Measurements from ENCODE around the gene ELN. TPM values are rescaled to one million over a fixed set of nuclear protein-coding genes. Genes with fewer than 3 reads are reported as not detected.

Gene ELN
- total RNA-seq, result 0.86 TPM in 1 of 2 replicates, not detected in the other

DNA sequence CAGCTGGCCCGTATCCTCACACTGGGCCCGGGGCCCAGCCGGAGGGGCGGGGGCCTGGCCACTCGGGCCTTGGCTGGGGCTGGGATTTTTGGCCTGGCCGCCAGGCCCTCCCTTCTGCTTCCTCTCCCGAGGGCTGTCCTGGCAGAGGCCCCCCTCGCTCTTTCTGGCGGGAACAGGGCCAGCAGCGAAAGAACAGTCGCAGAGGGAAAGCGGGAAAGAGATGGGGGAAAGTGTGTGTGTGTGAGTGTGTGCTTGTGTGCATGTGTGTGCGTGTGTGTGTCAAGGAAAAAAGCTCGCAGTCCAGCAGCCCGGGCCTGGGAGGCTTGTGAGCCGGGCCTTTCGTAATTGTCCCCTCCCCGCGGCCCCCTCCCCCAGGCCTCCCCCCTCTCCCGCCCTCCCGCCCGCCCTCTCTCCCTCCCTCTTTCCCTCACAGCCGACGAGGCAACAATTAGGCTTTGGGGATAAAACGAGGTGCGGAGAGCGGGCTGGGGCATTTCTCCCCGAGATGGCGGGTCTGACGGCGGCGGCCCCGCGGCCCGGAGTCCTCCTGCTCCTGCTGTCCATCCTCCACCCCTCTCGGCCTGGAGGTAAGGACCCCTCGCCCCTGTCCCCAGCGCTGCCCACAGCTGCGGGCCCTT is at the start of gene ELN:
Gene ELN, plus strand, starts transcription at position 491 of the 638 bp plus-strand sequence. Its CDS starts 15 bp downstream, at position 506.

DNA sequence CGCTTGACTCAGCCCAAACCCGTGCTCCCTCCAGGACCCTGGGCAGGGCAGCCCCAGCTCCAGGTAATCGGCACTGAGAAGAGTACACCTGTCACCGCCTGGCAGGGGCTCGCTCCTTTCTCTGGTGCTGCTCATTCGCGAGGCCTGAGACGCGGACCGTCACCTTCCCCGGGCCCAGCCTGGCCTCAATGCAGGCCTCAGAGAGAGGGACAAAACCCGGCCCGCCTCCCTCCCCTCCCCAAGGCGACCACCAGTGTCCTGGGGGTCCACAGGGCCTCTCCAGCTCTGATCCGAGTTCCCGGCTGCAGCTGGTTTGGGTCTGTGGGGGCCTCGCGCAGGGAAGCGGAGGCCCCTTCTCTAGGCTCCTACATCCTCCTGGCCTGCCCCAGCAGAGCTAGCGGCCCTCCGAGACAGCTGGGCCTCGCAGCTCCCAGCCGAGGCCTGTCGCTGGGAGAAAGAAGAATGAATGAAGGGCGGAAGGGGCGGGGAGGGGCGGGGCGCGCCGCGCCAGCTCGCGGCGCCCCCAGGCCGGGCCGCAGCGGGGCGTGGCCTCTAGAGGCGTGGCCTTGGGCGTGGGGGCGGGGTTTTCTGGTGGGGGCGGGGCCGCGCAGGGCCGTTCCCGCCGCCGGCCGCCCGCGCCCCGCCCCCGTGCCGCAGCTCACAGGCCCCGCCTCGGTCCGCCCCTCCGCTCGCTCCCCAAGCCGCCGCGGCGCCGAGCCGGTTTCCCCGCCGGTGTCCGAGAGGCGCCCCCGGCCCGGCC is 55.3 kb downstream of the ELN start, which contains the start of gene LIMK1:
Gene LIMK1, plus strand, starts transcription at position 688 of the 760 bp plus-strand sequence. CDS start 187 bp downstream, outside the sequence.

Other genes starting within 250 kb of the ELN start
- 0.22 TPM in 1 of 2 replicates, not detected in the other for gene CLDN4, start 197.2 kb upstream of the ELN start, total RNA-seq
- 1.1 and 2.4 TPM in 2 replicates for gene METTL27, start 185.7 kb upstream of the ELN start, total RNA-seq
- gene TMEM270, start 167.0 kb upstream of the ELN start, total RNA-seq, result not detected in 2 replicates
- gene LIMK1, start 55.6 kb downstream of the ELN start, total RNA-seq, result 92.1 and 94.5 TPM in 2 replicates
- gene EIF4H, start 146.2 kb downstream of the ELN start, total RNA-seq, result 312 and 413 TPM in 2 replicates
- 0.72 and 1.1 TPM in 2 replicates for gene LAT2, start 181.8 kb downstream of the ELN start, total RNA-seq
- gene RFC2, start 226.2 kb downstream of the ELN start, total RNA-seq, result 10.5 and 42.2 TPM in 2 replicates

All from placental pericyte (primary cell).